Measurements from ENCODE around the gene NID2.
A peak's percentile ranks its signal among the peaks of the same experiment; 100 is the strongest.

The NID2 gene

GRCh38 chr14:52006361-52006760 is 62.5 kb downstream of the NID2 start:
- DNase-seq (ENCODE audit: low read depth in 2 of 2, low spot score in 1 of 2) = no peak

DNA sequence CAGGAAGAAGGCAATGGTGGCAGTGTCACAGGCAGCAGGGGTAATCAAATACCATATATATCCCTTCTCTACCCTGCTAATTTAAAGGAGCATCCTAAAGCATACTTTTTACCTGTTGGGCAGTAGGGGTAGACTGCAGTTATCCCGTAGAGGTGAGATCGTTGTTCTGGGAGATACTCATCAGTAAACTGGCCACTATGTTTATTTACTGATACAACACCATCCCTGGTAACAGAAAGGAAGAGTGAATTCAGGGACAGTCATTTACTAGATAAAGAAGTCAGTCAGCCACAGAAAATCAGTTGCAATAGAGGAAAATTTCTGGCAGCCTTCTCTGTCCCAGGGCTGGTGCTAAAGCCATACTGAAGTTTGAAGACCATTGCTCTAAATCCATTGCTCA is 63.2 kb downstream of the NID2 start:
- DNase-seq (ENCODE audit: low read depth in 2 of 2, low spot score in 1 of 2) = no peak

- DNase-seq (ENCODE audit: low read depth in 2 of 2, low spot score in 1 of 2) = no peak
Measured at GRCh38 chr14:52003324-52003723, 65.5 kb downstream of the NID2 start.

DNA sequence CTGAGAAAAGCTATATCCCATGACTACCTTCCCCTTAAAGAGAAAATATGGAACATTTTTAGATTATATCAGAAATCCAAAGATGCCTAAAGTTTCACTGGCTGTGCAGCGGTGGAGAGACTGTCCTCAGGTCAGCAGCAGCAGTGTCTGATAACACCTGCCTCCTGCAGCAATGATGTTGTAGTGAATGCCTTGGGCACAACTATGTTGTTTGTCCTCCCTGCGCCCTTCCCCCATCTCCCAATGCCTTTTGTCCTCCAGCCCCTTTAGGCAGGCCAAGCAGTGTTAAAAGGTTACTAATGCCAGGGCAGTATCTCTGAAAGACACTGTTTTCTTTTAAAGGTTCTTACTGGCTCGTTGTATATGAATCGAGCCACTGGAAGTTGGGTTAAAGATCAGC is 66.3 kb downstream of the NID2 start:
- no peak for DNase-seq (ENCODE audit: low read depth in 2 of 2, low spot score in 1 of 2)

DNA sequence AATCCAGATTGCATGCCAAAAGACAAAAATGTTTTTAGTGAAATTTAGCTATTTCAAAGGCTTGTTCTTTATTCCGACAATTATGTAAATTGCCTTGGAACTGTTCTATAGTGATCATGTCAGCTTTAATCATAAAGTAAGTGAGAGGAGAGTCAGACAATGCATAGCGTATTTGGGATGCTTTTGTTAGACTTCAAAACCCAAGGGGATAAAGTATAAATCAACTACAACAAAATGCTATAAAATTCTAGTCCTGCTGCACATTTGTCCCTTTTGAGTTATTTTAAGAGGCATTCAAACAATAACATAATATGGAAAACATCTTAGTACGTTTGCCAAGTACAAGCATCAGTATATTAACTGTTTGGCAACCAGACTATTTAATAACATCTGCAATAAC is 68.2 kb downstream of the NID2 start:
- DNase-seq (ENCODE audit: low read depth in 2 of 2, low spot score in 1 of 2) = no peak

GRCh38 chr14:52000019-52000582 is 68.8 kb downstream of the NID2 start:
- no peak for DNase-seq (ENCODE audit: low read depth in 2 of 2, low spot score in 1 of 2)

DNA sequence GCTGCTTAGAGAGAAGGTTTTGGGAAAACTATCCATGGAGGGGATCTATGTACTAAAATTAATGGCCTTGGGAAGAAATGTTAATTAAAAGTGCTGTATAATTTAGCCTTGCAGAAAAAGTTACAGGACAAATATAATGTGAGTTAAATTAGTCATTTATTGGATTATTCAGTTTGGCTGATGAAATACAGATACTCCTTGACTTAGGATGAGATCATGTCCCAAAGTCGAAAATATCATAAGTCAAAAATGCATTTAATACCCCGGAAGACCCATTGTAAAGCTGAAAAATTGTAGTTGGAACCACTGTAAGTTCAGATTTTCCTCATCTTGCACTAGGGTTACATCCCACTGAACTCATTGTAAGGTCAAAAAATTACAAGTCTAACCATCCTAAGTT is 69.8 kb downstream of the NID2 start:
- DNase-seq (ENCODE audit: low read depth in 2 of 2, low spot score in 1 of 2) = no peak

DNA sequence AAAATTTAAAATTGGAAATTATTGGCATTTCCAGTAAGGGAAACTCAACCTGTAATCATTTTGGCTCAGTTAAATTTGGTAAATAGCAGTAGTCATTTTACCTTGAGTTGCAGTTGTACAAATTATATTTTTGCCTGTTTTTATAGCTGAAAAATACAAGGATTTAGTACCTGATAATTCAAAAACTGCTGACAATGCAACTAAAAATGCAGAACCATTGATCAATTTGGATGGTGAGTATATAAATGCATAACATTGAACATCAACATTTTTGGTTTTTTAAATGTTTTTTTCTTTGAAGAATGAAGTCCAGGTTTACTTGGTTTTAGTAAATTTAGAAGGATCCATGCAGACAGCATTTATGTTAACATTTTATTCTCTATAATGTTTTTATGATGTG is 70.5 kb downstream of the NID2 start:
- DNase-seq (ENCODE audit: low read depth in 2 of 2, low spot score in 1 of 2) = no peak

- DNase-seq (ENCODE audit: low read depth in 2 of 2, low spot score in 1 of 2) = no peak
Measured at GRCh38 chr14:51996148-51996746, 72.6 kb downstream of the NID2 start.

DNA sequence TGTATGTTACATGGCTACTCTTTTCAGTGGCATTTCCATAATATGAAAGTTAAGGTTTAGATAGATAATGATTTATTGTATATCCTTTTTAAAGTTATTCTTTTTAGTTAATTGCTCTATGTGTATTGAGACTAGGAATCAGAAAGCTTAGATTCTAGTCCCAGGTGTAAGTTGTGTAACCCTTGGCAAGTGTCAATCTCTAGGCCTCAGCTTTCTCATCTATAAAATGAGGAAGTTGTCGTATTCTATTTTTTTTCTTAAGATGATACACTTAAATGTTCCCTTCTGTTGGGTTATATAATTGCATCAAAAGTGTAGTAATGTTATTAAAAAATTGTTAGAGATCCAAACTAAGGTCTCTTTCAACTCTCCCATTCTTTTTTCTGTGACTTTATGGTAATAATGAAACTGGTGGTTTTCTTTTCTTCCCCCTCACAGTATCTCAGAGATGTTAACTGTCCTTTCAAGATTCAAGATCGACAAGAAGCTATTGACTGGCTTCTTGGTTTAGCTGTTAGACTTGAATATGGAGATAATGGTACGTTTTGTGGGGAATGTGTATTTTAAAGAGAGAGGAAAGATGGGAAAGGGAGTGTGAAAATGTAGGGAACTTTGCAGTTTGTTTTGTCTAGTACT is 75.5 kb downstream of the NID2 start:
- DNase-seq (ENCODE audit: low read depth in 2 of 2, low spot score in 1 of 2) = no peak

GRCh38 chr14:51990488-51990887 is 78.4 kb downstream of the NID2 start:
- no peak for DNase-seq (ENCODE audit: low read depth in 2 of 2, low spot score in 1 of 2)

DNA sequence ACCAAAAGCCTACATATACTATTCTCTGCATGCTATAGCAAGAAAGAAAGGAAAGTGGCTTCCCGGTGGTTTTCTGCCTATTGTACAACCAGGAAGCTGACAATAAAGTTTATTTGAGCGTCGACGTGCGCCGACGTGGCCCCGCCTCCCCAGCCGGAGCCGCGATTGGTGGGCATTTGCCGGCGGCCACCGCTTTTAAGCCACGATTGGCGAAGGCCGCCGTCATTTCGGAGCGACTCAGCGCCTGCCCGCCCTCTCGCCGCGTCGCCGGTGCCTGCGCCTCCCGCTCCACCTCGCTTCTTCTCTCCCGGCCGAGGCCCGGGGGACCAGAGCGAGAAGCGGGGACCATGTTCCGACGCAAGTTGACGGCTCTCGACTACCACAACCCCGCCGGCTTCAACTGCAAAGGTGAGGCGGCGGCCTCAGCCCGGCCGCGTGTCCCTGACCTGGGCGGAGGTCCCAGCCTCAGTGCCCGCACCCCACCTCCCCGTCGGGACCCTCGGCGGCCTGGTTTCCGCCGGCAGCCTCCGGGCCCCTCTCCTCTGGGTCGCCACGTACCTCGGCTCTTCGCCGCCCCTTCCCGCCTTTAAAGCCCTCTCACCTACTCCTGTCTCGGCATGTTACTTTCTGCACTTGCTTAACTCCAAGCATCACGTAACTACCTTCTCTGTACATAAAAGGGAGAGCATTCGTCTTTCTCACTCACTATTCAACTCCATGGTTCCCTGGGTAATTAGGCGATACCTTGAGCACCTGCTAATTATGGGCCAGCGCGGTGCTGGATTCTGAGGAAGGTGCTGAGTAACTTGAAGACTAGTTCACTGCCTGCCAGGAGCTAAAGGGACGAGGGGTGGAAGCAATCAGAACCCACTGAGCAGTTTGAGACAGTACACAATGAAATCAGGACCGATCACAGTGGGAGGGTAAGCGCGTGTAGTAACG is 79.3 kb downstream of the NID2 start, which contains the start of gene RTRAF:
Gene RTRAF (plus strand): TSS at position 254 of the 942 bp plus-strand sequence. CDS start 94 bp downstream, at position 348.
- DNase-seq (ENCODE audit: low read depth in 2 of 2, low spot score in 1 of 2) = peak; percentile 79 to 84

DNA sequence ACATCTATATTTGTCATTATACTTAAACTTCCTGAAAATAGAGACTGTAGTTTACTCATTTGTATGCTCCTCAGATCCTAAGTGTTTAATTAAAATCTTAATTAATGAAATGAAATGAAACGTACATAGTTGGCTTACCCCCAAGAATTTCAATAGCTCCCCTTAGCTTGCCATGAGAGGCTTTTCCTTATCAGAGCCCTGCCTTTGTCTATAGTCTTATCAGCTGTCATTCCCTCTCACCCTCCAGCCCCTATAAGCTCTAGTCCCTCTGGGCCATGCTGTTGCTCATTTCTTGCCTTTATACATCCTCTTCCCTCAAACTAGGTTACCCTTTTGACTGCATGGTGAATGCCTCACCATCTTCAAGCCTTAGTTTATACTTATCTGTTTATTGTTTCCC is 80.6 kb downstream of the NID2 start:
- DNase-seq (ENCODE audit: low read depth in 2 of 2, low spot score in 1 of 2) = no peak

DNA sequence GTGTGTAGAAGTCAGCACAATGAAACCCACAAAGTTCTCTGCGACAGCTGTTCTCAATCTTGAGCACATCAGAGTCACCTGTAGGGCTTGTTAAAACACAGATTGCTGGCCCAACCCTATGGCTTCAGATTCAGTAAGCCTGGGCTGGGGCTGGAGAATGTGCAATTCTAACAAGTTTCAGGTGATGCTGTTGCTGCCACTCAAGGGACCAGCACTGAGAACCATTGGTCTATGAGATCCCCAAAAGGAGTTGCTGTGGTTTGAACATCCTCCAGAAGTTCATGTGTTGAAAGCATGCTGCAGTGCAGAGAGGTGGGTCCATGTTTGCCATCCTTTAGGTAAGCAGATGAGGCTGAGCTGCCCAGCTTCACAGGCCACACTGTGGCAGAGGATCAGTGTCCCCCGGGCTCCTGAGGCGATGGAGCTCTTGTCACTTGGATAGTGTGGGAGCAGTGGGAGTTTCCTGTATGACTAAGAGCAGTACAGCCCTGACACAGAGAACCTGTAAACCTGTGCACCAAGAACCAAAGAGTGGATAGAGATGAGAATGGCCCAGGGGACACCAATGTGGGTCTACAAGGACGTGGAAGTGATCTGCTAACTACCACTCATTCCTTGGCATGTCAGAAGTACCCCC is 87.5 kb downstream of the NID2 start:
- DNase-seq (ENCODE audit: low read depth in 2 of 2, low spot score in 1 of 2) = no peak

GRCh38 chr14:51979088-51979709 is 89.7 kb downstream of the NID2 start:
- DNase-seq (ENCODE audit: low read depth in 2 of 2, low spot score in 1 of 2) = peak; percentile 66 to 82

- no peak for DNase-seq (ENCODE audit: low read depth in 2 of 2, low spot score in 1 of 2)
Measured at GRCh38 chr14:51978681-51979085, 90.2 kb downstream of the NID2 start.

- no peak for DNase-seq (ENCODE audit: low read depth in 2 of 2, low spot score in 1 of 2)
Measured at GRCh38 chr14:51977075-51977474, 91.8 kb downstream of the NID2 start.

- no peak for DNase-seq (ENCODE audit: low read depth in 2 of 2, low spot score in 1 of 2)
Measured at GRCh38 chr14:51972566-51972965, 96.3 kb downstream of the NID2 start.

- DNase-seq (ENCODE audit: low read depth in 2 of 2, low spot score in 1 of 2) = no peak
Measured at GRCh38 chr14:51969852-51970540, 98.9 kb downstream of the NID2 start.

GRCh38 chr14:51967521-51967920 is 101.3 kb downstream of the NID2 start:
- no peak for DNase-seq (ENCODE audit: low read depth in 2 of 2, low spot score in 1 of 2)
